ENCODE measurements around the gene TCEANC2.
A peak's percentile ranks its signal among the peaks of the same experiment; 100 is the strongest.
"Not testable (repeated sequence)": the region's sequence is repeated elsewhere in the genome, so short reads cannot be mapped to it uniquely, and the experiment has no call there.

Gene TCEANC2

DNA sequence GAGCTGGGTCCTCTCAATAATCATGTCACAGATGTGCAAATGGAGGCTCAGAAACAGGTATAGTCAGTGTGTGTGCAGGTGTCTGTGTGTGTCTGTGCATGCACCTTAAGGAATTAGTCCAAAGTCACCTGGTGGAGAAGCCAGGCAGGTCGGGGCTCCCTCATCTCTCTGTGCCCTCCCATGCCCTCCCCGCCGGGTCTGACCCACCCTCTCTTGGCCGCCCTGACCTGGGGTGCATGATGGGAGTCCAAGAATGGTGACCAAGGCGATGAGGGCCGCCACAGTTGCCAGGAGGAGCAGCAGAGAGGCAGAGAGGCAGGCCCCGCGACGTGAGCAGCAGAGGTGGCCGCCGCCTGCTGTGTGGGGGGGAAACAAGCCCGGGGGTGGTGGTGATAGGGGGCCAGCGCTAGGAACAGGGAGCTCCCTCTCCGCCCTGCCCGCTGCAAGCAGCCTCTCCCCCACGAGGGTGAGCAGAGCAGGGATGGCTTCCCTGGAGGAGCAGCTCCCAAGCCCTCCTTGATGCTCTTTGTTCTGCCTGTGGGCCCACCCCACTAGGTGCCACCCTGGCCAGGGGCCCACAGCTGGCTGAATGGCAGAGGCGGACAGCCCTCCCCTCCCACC, 39.3 kb upstream of the TCEANC2 start:
- no peak for DNase-seq
- no peak for TF ChIP-seq GATA1 (IDR thresholded peaks at IDR 0.05; ENCODE audit: low read depth, low read length)

DNA sequence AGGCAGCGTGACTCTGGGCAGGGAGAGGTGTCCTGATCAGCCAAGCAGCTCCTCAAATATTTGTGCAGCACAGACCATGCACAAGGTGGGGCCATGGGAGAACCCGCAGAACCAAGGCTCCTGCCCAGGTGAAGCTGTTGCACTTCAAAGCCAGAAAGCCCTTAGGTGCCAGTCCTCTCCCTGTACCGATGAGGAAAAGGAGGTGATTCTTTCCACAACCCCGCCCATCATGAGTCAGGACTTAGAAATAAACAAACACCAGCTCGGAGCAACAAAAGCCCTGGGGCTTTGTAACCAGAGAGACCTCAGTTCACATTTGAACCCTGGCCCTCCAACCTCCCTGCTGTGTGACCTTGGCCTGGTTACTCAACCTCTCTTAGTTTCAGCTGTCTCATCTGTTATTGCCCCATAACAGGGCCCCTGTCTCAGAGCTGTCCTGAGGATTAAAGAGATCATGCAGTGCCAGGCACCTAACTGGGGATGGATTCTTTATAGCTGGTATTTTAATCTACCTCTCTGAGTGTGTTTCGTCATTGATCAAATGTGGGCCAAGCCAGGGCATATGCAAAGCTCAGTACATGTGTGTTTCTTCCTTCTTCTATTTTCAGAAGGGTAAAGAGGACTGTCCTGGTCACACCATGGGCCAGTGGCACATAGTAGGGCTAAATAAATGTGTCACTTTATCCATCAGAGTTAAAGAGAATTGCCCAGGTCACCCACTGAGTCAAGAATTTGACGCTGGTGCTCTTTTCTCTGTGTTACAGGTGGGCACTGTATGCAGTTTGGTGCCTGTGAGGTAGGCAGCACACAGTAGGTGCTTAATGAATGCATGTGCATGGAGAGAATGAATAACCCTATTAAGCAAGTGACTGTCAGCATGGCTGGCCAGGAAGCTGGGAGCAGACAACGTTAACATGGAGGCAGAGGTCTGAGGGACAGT, 36.8 kb upstream of the TCEANC2 start:
- TF ChIP-seq GATA1 (IDR thresholded peaks at IDR 0.05; ENCODE audit: low read depth, low read length) (no peak), POLR2A (IDR thresholded peaks at IDR 0.05; ENCODE audit: low read length) (no peak)
- no peak for DNase-seq

DNA sequence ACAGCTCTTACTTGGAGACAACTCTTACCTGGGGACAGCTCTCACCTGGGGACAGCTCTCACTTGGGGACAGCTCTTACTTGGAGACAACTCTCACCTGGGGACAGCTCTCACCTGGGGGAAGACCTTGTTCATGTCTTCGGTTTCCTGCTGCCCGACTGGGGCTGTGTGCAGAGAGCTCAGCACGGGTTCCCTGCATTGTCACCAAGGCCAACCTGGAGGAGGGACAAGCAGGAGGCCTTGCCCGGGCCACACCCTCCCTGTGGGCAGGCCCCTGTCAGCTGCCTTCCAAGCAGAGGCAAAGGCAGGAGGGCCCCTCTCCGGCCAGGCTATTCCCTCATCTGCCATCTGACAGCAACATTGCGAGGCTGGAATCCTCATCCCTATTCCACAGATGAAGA, 35.4 kb upstream of the TCEANC2 start, which contains the start of gene LDLRAD1:
Gene LDLRAD1 (minus strand): TSS at position 208 of the 400 bp plus-strand sequence. CDS start 74 bp downstream, at position 134.
- no peak for DNase-seq
- TF ChIP-seq GATA1 (IDR thresholded peaks at IDR 0.05; ENCODE audit: low read depth, low read length) = no peak

- no peak for TF ChIP-seq POLR2A (IDR thresholded peaks at IDR 0.05; ENCODE audit: low read length)
- TF ChIP-seq GATA1 (IDR thresholded peaks at IDR 0.05; ENCODE audit: low read depth, low read length) = no peak
- no peak for DNase-seq
These were observed 34.8 kb upstream of the TCEANC2 start for GRCh38 chr1:54018635-54019034.

- DNase-seq = not testable (repeated sequence)
These were observed 33.7 kb upstream of the TCEANC2 start for GRCh38 chr1:54019562-54020176.

- TF ChIP-seq POLR2A (IDR thresholded peaks at IDR 0.05; ENCODE audit: low read length) (no peak), GATA1 (IDR thresholded peaks at IDR 0.05; ENCODE audit: low read depth, low read length) (no peak)
- no peak for DNase-seq
These were observed 29.1 kb upstream of the TCEANC2 start for GRCh38 chr1:54024358-54024757.

- not testable (repeated sequence) for DNase-seq
These were observed 28.6 kb upstream of the TCEANC2 start for GRCh38 chr1:54024811-54025210.

DNA sequence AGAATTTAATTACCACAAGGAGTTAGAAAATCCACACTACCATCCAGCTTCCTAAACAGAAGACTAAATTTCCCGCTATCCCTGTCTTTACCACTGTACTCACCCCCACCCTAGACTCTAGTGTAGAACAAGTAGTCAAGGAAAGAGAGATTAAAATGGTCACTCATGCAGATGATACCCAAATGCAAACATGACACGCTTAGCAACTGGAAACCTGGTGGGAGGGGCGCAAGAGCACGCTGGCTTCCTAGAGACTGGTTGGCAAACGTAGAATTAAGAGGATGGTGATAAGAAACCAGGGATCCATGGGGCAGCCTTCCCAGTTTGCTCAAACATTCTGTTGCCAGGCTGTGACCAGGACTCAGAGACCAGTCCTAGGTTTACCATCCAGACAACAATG, 25.6 kb upstream of the TCEANC2 start:
- no peak for DNase-seq
- no peak for TF ChIP-seq POLR2A (IDR thresholded peaks at IDR 0.05; ENCODE audit: low read length)
- no peak for TF ChIP-seq GATA1 (IDR thresholded peaks at IDR 0.05; ENCODE audit: low read depth, low read length)

DNA sequence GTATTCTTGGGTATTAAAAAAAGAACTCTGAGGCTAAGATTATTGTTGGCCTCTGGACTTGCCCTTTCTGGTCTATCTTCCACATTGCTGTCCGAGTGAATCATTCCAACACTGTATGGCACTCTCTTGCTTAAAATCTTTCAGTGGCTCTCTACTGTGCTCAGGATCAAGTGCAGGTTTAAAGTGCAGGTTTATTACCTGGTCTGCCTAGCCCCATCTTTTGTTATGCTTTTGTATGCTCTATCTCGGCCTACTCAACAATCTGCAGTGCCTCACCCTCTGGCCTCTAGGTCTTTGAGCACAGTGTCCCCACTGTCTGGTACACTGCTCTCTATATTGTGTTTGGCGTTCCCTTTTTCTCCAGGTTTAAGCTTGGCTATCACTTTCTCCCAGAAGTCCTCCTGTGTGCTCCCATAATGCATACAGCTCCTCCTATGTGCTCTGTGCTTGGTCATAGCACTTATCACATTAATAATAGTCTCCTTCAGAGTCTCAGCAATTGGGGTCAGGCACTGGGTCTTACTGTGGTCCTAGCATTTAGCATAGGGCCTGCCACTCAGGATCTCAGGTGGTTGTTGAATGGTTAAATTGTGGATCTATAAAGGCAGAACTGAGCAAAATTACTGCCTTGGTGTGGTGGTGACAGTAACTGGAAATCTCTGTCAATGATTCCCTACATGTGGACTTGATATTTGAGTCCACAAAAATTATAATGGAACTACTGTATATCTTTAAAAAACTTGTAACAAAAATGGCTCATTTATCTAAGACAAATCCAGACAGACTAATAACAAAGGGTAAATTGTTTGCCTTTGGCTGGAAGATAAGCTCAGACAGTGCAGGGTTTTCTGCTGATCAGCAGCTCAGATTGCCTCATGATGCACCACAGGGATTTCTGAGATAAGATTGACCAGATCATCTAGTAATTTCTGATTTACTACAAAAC, 24.8 kb upstream of the TCEANC2 start:
- no peak for DNase-seq
- TF ChIP-seq POLR2A (IDR thresholded peaks at IDR 0.05; ENCODE audit: low read length) (no peak), GATA1 (IDR thresholded peaks at IDR 0.05; ENCODE audit: low read depth, low read length) (no peak)

DNA sequence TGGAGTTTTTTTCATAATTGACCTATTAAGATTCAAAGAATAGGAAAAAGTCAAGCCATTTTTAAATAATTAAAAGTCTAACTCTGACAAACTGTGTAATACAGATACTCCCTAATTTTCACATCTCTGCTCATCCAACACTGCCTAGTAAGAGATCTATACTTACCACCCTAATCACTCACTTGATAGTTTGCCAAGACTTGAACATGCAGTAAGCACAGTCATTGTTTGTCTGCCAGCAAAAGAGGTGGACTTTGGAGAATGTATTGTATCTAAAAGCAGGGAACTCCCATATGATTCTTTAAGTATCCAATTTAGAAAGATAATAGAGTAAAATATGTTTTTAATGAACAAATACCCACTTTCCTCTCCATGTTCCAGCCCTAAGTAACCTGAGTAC, 15.9 kb upstream of the TCEANC2 start:
- TF ChIP-seq GATA1 (IDR thresholded peaks at IDR 0.05; ENCODE audit: low read depth, low read length) (no peak), POLR2A (IDR thresholded peaks at IDR 0.05; ENCODE audit: low read length) (no peak)
- peak; percentile 15 to 39 for DNase-seq

- TF ChIP-seq GATA1 (IDR thresholded peaks at IDR 0.05; ENCODE audit: low read depth, low read length) (no peak), POLR2A (IDR thresholded peaks at IDR 0.05; ENCODE audit: low read length) (no peak)
- DNase-seq = no peak
These were observed 11.6 kb upstream of the TCEANC2 start for GRCh38 chr1:54041806-54042205.

DNA sequence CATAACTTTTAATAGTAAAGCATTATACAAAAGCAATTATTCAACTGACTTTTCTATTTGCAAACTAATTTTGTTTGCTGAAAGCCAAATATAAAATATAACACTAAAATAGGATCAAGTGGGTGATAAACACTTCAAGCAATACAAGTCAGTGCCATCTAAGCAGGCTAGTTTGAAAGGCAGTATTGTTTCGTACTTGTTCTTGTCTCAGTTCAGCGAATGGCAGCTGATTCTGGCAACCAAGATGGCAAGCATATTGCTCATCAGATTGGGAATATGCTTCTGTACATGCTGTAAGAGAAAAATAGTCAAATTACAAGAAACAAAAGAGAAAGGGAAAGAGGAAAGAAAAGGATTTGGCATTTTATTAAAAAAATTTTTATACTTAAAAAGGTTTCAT, 7.9 kb upstream of the TCEANC2 start:
- no peak for TF ChIP-seq POLR2A (IDR thresholded peaks at IDR 0.05; ENCODE audit: low read length)
- DNase-seq = no peak

GRCh38 chr1:54046671-54047383, 6.6 kb upstream of the TCEANC2 start:
- no peak for TF ChIP-seq GATA1 (IDR thresholded peaks at IDR 0.05; ENCODE audit: low read depth, low read length)
- no peak for DNase-seq
